Fibroblast of skin of abdomen (primary cell): ENCODE data around the gene CTBP2.
"Not testable (repeated sequence)": the region's sequence is repeated elsewhere in the genome, so short reads cannot be mapped to it uniquely, and the experiment has no call there.

Experiments
- DNase-seq: peaks from one replicate; pipeline ENCODE4 v3.0.0-alpha.2; 2013

Gene CTBP2

GRCh38 chr10:125062914-125063230 lies 97.5 kb downstream of the CTBP2 start:
- DNase-seq: peak; percentile 45

GRCh38 chr10:125062227-125062913 lies 98.0 kb downstream of the CTBP2 start:
- DNase-seq: no peak

GRCh38 chr10:125061557-125062226 lies 98.7 kb downstream of the CTBP2 start:
- DNase-seq: no peak

GRCh38 chr10:125060826-125061556 lies 99.4 kb downstream of the CTBP2 start:
- DNase-seq: peak; percentile 80

- peak; percentile 49 for DNase-seq
Measured at GRCh38 chr10:125060482-125060825, 99.9 kb downstream of the CTBP2 start.

- DNase-seq: peak; percentile 74
Measured at GRCh38 chr10:125060026-125060425, 100.3 kb downstream of the CTBP2 start.

GRCh38 chr10:125059348-125059747 lies 101.0 kb downstream of the CTBP2 start:
- not testable (repeated sequence) for DNase-seq

GRCh38 chr10:125057158-125058001 lies 103.0 kb downstream of the CTBP2 start:
- DNase-seq: peak; percentile 81

GRCh38 chr10:125056161-125057132 lies 103.9 kb downstream of the CTBP2 start:
- DNase-seq: no peak

GRCh38 chr10:125055446-125055845 lies 104.9 kb downstream of the CTBP2 start:
- DNase-seq: no peak

- DNase-seq: no peak
Measured at GRCh38 chr10:125054669-125055268, 105.6 kb downstream of the CTBP2 start.

GRCh38 chr10:125054216-125054615 lies 106.1 kb downstream of the CTBP2 start:
- no peak for DNase-seq

GRCh38 chr10:125052146-125052545 lies 108.2 kb downstream of the CTBP2 start:
- DNase-seq: no peak

- no peak for DNase-seq
Measured at GRCh38 chr10:125050383-125050782, 110.0 kb downstream of the CTBP2 start.

GRCh38 chr10:125049216-125049881 lies 111.0 kb downstream of the CTBP2 start:
- DNase-seq: no peak

- peak; percentile 77 for DNase-seq
Measured at GRCh38 chr10:125048094-125048864, 112.1 kb downstream of the CTBP2 start.

GRCh38 chr10:125043841-125044658 lies 116.3 kb downstream of the CTBP2 start:
- DNase-seq: peak; percentile 55

- DNase-seq: peak; percentile 74
Measured at GRCh38 chr10:125041856-125042506, 118.4 kb downstream of the CTBP2 start.
